Right forelimb (tissue), 1 donor: ENCODE results near the gene SAMD9.
"Not testable (repeated sequence)": the region's sequence is repeated elsewhere in the genome, so short reads cannot be mapped to it uniquely, and the experiment has no call there.

Experiments
- DNase-seq: peaks from one replicate; pipeline ENCODE4 v3.0.0-alpha.2; 2018

Gene SAMD9

DNA sequence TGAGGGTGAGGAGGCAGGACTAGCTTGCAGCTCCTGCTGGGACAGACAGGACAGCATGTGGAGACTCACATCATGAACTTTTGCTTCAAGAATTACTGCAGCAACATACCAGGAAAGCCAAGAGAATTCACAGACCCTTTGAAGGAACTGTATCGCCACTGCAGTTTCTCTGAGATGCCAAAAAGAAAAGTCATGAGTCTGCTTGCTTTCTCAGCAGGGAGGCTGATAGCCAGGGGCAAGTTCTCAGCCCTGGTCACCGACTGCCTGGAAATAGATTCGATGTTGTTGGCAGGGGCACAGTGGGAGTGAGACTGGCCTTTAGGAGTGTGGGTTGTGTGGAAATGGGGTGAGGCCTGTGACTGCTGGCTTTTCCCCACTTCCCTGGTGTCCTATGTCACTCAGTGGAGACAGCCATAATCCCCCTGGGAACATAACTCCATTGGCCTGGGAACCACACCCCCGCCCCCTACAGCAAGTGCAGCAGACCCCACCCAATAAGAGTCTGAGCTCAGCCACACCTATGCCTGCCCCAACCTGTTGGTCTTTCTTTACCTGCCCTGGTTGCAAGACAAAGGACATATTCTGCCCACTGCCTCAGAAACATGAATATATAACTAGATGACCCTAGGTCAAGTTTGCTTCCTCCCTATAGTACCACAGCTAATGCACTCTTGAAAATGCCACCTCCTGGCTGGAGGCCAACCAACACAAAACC is 1.6 kb upstream of the SAMD9 start:
- DNase-seq: no peak

DNA sequence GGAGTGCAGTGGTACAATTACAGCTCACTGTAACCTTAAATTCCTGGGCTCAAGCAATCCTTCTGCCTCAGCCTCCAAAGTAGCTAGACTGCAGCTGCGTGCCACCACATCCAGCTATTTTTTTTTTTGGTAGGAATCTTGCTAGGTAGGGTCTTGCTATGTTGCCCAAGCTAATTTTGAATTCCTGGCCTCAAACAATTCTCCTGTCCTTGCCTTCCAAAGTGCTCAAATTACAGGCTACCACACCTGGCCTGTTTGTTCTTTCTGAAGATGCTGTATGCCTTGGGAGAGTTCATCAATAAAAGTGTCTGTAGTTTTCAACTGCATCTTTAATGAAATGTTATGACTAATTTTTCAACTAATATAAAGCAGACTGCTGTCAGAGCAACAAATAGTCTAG is 452 bp downstream of the SAMD9 start:
- DNase-seq: no peak

DNA sequence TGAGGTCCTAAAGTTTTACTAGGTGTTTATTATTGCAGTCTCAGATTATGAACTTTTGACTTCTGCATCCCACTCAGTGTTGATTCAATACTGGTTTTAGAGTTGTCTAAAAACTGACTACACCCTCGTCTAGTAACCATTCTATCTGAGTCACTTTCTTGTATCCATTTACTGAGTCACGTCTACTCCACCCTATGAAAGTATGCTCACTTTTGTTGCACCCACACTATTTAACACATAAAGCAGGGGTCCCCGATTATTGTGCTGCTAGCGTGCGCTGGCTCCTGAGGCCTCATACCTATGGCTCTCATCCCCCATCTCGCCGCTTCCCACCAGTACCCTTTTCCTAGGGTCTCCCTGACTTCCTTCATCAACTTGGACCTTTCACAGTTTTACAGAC is 2.0 kb downstream of the SAMD9 start:
- no peak for DNase-seq

DNA sequence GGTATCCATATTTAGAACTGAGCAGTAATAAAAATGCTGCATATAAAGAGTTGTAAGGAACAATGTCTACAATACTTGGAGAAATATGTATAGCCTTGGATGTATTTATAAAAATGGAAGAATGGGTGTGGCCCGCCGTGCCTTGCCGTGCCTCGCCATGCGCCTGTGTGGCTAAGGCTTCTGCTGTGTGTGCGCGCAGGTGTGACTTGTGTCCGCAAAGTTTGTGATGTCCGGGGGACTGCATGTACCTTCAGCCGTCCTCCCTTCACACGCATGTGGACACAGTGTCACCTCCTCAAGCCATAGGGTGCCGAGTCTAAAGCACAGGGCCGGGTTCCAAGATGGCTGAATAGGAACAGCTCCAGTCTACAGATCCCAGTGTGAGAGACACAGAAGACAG is 9.8 kb downstream of the SAMD9 start:
- DNase-seq: no peak

DNA sequence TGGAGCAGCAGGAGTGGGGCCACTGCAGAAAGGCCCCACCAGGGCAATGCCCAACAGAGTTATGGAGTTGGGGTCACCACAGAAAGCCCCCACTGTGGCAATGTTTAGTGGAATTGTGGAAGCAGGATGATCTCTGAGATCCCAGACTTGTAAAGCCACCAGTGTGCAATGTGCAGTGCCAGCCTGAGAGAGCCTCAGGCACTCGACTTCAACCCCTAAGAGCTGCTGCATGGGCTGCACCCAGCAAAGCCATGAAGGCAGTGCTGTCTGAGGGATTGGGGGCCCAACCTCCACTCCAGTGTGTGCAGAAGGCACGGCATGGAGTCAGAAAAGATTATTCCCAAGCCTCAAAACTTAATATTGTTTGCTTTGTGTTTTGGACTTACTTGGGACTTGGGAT is 20.4 kb downstream of the SAMD9 start:
- no peak for DNase-seq

DNA sequence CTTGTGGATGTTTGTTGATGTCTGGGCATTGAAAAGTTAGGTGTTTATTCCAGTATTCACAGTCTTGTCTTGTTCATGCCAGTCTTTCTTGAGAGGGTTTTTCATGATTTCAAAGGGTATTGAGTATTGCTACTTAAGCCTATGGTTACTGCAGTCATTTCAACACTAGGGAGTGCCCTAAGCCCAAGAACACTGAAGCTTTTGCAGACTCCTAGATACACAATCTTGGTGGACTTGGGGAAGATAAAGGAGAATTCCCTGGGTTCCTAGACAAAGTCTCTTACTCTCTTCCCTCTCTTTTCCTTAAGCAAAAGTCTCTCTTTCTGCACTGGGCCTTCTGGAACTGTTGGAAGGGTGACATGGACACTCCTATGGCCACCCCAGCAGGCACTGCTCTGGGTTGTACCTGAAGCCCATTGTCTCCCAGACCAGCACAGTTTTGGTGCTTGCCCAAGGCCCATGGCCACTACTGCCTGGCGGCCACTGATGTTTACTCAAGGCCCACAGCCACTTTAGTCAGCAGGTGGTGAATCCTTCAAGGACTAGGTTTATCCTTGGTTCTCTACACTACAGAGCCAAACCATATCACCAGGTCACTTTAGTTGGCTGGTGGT is 24.9 kb downstream of the SAMD9 start:
- DNase-seq: no peak

DNA sequence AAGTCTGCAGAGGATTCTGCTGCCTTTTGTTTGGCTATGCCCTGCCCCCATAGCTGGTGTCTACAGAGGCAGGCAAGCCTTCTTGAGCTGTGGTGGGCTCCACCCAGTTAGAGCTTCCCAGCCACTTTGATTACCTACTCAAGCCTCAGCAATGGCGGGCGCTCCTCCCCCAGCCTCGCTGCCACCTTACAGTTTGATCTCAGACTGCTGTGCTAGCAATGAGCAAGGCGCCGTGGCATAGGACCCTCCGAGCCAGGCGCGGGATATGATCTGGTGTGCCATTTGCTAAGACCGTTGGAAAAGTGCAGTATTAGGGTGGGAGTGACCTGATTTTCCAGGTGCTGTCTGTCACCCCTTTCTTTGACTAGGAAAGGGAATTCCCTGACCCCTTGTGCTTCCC is 44.4 kb downstream of the SAMD9 start:
- not testable (repeated sequence) for DNase-seq

DNA sequence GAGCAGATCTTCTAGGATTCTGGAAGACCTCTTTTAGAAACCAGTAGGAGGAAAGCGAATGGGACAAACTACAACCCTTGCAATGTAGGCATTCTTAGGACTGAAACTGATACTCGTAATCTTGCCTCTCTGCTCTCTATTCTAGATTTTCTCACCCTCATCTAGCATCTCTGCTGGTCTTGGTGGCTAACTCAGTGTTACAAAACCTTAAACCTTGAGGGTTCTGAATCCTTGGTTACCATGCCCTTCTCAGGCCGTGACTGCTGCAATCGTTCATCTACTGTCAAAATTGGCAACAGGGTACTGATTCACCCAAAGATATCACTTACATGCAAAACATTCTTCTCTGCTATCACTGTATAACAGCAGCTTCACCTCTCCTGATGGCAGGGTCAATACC is 55.2 kb downstream of the SAMD9 start:
- no peak for DNase-seq

DNA sequence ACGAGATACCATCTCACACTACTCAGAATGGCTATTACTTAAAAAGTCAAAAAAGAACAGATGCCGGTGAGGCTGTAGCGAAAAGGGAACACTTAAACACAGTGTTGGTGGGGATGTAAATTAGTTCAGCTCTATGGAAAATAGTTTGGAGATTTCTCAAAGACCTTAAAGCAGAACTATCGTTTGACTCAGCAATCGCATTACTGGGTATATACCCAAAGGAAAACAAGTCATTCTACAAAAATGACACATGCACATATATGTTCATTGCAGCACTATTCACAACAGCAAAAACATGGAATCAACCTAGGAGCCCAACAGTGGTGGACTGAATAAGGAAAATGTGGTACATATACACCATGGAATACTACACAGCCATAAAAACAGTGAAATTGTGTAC is 56.9 kb downstream of the SAMD9 start:
- no peak for DNase-seq

DNA sequence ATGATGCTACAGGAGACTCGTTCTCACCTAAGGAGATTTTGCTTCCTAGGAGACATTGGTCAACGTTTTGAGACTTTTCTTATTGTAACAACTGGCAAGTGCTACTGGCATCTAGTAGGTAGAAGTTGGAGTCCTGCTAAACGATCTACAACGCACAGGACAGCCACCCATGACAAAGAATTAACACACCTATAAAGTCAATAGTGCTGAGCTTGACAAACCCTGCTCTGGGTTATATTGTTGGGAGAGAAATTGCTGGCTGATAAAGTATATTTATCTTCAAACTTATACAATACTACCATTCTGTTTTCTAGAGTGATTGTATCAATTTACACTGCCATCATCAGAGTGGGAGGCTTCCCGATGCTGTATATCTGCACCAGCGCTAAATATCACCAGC is 57.8 kb downstream of the SAMD9 start:
- no peak for DNase-seq

DNA sequence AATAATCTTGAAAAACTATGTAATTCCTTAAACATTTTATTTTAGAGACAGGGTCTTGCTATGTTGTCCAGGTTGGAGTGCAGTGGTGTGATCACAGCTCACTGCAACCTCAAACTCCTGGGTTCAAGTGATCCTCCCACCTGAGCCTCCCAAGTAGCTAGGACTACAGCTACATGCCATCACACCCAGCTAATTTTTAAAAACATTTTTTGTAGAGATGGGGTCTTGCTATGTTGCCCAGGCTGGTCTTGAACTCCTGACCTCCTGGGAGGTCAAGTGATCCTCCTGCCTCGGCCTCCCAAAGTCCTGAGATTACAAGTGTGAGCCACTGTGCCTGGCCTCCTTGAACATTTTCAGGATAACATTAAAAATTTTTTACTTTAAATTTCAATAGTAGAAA is 61.2 kb downstream of the SAMD9 start:
- not testable (repeated sequence) for DNase-seq

DNA sequence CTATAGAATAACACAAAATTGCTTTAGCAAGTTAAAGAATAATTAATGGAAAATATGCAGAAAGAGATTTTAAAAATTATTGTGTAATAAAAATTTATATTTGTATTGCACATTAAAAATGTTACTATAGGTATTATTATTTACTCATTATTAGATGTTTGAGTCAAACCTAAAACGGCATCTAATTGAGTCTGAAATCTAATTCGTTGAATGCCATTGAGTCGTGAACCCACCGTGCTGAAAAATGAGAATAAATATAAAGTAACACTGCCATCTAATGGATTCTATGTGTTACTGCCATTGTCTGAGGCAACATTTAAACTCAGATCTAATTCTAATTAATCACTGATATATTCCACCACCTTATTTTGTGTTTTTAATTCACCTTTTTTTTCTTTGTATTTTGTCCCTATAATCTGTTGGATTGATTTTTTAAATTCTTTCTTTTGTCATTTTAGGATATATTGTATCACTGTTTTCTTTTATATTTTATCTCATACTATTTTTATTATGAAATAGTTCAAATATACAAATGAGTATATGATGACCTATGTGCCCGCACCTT is 62.2 kb downstream of the SAMD9 start:
- DNase-seq: no peak

DNA sequence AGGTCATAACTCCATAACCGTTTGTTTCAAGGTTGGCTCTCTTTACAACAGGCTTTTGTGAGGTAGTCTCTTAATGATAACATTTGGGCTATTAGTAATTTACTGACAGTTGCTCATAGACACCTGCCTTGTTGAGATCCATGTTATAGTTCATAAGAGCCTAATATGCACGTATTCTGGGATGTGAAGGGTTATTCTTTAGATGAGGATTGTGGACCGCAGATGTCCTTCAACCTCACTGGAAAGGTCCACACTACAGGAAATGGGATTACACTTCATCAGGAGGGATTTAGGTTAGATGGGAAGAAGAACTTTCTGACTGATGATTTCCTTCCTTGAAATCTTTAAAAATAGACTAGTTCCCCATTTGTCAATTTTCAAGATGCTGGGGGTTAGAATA is 62.8 kb downstream of the SAMD9 start:
- no peak for DNase-seq

DNA sequence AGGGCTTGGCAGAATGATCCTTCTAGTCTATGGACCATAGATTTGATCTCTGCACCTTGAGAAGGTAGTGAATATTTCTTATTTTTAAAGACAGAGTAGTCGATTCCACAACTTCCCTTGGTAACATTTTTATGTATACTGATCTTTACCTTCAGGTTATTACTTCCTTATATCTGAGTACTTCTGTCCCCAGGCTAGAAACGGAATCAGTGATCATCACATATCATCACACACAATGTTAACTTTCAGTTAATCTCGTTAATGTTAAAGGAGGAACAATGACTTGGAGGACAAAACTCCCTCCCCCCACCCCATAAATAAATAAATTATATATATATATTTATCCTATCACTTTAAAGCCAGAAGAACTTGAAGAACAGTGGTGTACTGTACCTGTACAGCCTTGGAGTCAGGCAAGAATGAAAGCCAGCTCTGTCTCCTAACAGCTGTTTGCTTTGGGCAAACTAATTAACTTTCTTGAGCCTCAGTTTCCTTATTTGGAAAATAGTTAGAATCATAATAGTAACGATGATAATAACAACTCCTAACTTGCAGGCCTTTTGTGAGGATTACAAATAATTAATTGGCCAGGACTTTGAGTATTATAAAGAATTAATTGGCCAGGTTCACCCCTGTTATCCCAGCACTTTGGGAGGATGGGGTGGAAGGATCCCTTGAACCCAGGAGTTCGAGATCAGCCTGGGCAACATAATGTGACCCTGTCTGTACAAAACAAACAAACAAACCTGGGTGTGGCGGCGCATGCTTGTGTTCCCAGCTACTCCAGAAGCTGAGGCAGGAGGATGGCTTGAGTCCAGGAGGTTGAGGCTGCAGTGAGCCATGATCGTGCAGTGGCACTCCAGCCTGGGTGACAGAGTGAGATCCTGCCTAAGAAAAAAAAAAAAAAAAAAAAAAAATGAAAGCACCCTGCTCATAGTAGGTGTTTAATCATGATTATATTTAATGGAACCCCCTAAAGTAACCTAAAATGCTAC is 63.5 kb downstream of the SAMD9 start:
- DNase-seq: no peak

DNA sequence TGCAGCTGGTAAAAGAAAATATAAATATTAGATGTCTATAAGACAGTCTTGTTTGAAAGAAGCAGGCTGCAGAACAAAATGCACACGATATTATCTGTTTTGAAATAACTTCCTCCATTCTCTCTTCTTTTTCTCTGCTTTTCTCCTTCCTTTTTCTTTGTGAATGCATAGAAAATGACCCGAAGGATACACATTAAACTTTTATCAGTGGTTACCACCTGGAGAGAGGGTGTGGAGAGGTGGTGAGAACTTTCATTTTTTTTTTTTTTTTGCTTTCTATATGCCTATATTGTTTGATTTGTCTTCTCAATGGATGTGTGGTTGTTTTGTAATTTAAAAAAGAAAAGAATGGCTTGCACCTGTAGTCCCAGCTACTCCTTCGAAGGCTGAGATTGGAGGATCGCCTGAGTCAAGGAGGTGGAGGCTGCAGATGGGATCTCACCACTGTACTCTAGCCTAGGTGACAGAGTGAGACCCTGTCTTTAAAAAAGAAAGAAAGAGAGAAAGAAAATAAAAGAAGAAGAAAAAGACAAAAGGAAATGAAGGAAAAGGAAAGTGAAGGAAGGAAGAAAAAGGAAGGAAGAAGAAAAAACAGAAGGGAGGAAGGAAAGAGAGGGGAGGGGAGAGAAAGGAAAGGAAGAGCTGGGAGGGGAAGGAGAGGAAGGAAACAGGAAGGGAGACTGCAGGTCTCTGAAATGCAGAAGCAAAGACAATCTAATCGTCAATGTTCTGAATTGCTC is 64.4 kb downstream of the SAMD9 start:
- no peak for DNase-seq

DNA sequence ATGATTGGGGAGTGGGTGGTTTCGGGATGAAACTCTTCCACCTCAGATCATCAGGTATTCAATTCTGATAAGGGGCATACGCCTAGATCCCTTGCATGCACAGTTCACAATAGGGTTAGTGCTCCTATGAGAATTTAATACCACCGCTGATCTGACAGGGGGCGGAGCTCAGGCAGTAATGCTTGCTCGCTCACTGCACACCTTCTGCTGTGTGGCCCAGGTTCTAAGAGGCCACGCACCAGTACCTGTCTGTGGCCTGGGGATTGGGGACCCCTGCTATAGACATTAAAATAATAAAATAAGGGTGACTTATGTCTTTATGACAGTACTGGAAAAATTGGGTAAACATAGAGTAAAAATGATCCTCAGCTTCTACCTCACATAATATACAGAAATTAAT is 66.1 kb downstream of the SAMD9 start:
- DNase-seq: no peak
